ENCODE data around the gene PPM1N. TPM values are rescaled to one million over a fixed set of nuclear protein-coding genes. Genes with fewer than 3 reads are reported as not detected.

PPM1N gene, protein sequence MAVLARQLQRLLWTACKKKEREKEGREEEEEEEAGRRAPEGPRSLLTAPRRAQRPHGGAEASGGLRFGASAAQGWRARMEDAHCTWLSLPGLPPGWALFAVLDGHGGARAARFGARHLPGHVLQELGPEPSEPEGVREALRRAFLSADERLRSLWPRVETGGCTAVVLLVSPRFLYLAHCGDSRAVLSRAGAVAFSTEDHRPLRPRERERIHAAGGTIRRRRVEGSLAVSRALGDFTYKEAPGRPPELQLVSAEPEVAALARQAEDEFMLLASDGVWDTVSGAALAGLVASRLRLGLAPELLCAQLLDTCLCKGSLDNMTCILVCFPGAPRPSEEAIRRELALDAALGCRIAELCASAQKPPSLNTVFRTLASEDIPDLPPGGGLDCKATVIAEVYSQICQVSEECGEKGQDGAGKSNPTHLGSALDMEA
- total RNA-seq = 0.44 and 3.5 TPM in 2 replicates

GRCh38 chr19:45498411-45499195 is at the start of gene PPM1N:
TSS of gene PPM1N (plus strand) at chr19:45498443. CDS start at chr19:45498473, 30 bp downstream.

GRCh38 chr19:45467456-45468158 is 30.6 kb upstream of the PPM1N start, which contains the start of gene FOSB:
TSS of gene FOSB (plus strand) at chr19:45467996. CDS start at chr19:45468587, 591 bp downstream.

DNA sequence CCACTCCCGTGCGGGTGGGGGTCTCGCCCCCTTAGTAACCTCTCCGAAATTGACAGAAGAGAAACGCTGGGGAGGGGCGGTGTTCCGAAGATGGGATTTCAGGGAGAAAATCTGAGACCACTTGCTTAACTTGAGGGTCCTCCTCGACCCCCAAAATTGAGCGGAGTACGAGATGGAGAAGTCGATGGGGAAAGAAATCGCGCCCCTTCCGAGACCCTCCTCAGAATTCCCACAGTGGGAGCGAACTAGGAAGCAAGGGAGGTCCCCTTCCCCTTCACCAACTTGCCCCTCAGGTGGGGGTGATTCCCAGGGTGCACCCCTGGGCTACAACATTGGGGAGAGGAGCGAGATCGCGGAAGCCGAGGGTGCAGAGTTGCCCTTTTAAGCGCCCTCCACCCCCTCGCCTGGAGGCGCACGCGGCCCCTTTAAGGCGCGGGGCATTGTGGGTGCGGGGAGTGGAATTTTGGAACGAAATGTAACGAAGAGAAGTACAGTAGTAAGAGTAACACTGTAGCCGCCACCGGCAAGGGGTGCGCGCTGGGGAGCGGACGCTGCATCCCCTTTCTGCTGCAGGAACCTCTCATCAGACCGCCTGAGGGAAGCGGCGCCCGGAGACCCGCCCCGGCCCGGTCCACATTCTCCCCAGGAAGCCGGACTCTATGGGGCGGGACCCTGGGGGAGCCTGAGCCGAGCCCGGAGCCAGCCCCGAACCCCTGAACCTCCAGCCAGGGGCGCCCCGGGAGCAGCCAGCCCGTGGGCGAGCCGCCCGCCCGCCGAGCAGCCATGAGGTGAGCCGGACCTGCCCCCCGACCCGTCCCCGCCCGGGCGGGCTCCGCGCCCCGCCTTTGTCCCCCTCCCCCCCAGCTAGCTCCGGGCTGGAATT is 9.0 kb downstream of the PPM1N start, which contains the start of gene VASP:
Gene VASP (plus strand): TSS at position 491 of the 883 bp plus-strand sequence. CDS start 293 bp downstream, at position 784.

Other genes with a start within 250 kb of the PPM1N start
- 19.5 and 26.4 TPM in 2 replicates for gene MARK4, start 247.2 kb upstream of the PPM1N start, total RNA-seq
- gene CKM, start 175.6 kb upstream of the PPM1N start, total RNA-seq = not detected in 2 replicates
- gene KLC3, start 157.7 kb upstream of the PPM1N start, total RNA-seq = not detected in 2 replicates
- gene ERCC2, start 127.9 kb upstream of the PPM1N start, total RNA-seq = 12.6 and 19.2 TPM in 2 replicates
- gene PPP1R13L, start 93.4 kb upstream of the PPM1N start, total RNA-seq = 2.3 and 3.8 TPM in 2 replicates
- 4.3 and 7.3 TPM in 2 replicates for gene POLR1G, start 91.8 kb upstream of the PPM1N start, total RNA-seq
- gene ERCC1, start 74.5 kb upstream of the PPM1N start, total RNA-seq = 62.0 and 67.8 TPM in 2 replicates
- 41.1 and 43.9 TPM in 2 replicates for gene FOSB, start 30.4 kb upstream of the PPM1N start, total RNA-seq
- 6.5 and 19.5 TPM in 2 replicates for gene RTN2, start 1.4 kb upstream of the PPM1N start, total RNA-seq
- gene VASP, start 9.0 kb downstream of the PPM1N start, total RNA-seq = 42.5 and 42.9 TPM in 2 replicates
- 9.1 and 12.1 TPM in 2 replicates for gene OPA3, start 86.4 kb downstream of the PPM1N start, total RNA-seq
- gene GPR4, start 103.8 kb downstream of the PPM1N start, total RNA-seq = 1.8 TPM in 2 replicates
- 20.5 and 31.9 TPM in 2 replicates for gene EML2, start 141.0 kb downstream of the PPM1N start, total RNA-seq
- 0.44 TPM in 1 of 2 replicates, not detected in the other for gene GIPR, start 169.8 kb downstream of the PPM1N start, total RNA-seq
- gene SNRPD2, start 193.5 kb downstream of the PPM1N start, total RNA-seq = 212 and 276 TPM in 2 replicates
- gene QPCTL, start 194.2 kb downstream of the PPM1N start, total RNA-seq = 8.9 and 10.8 TPM in 2 replicates
- 8.4 and 10.4 TPM in 2 replicates for gene FBXO46, start 232.5 kb downstream of the PPM1N start, total RNA-seq
- gene MEIOSIN, start 235.0 kb downstream of the PPM1N start, total RNA-seq = not detected in 2 replicates